Liver (tissue), 3 donors: Measurements from ENCODE around the gene PLCB4.

Source experiments
- EGR1 ChIP-seq, 2 donors: IDR thresholded peaks; 2 replicates each; pipeline ENCODE4 v1.6.1; 2016 to 2018; ENCODE audit warnings: antibody characterized with exemption in 2 of 2, low read depth in 2 of 2
- GABPA ChIP-seq, 2 donors: IDR thresholded peaks in 1 of 2; conservative IDR thresholded peaks in 1 of 2; 2 replicates each; pipeline ENCODE4 v1.6.1; 2016; ENCODE audit warnings: antibody characterized with exemption in 2 of 2, mild to moderate bottlenecking in 1 of 2, moderate library complexity in 1 of 2
- HNF4G ChIP-seq: IDR thresholded peaks from 2 replicates; pipeline ENCODE4 v1.6.1; 2016; ENCODE audit warnings: antibody characterized with exemption
- NR2F2 ChIP-seq: IDR thresholded peaks from 2 replicates; pipeline ENCODE4 v1.6.1; 2016; ENCODE audit warnings: antibody characterized with exemption
- RAD21 ChIP-seq, 2 donors: IDR thresholded peaks; 2 replicates each; pipeline ENCODE4 v1.6.1; 2016; ENCODE audit warnings: antibody characterized with exemption in 2 of 2, mild to moderate bottlenecking in 2 of 2
- TAF1 ChIP-seq: conservative IDR thresholded peaks from 2 replicates; pipeline ENCODE4 v1.6.1; 2016; ENCODE audit warnings: antibody characterized with exemption, mild to moderate bottlenecking
- YY1 ChIP-seq: IDR thresholded peaks from 2 replicates; pipeline ENCODE4 v1.6.1; 2016; ENCODE audit warnings: antibody characterized with exemption, mild to moderate bottlenecking
- TF ChIP-seq, protein P1 (sequence below): fragments of 150-350 bp; IDR thresholded peaks from 2 replicates; pipeline ENCODE4 v1.5.1; 2017; ENCODE audit warnings: improper control_type of control experiment, low read depth, low read length; ENCODE audit not compliant: missing input control
- TF ChIP-seq, protein P2 (sequence below): IDR thresholded peaks from 2 replicates; pipeline ENCODE4 v1.6.1; 2016; ENCODE audit warnings: antibody characterized with exemption
- TF ChIP-seq, protein P3 (sequence below): IDR thresholded peaks from 2 replicates; pipeline ENCODE4 v1.6.1; 2016; ENCODE audit warnings: antibody characterized with exemption
- TF ChIP-seq, protein P4 (sequence below): IDR thresholded peaks from 2 replicates; pipeline ENCODE4 v1.6.1; 2016; ENCODE audit warnings: antibody characterized with exemption, mild to moderate bottlenecking
- donor health status: healthy.
- donor health status: healthy.

DNA sequence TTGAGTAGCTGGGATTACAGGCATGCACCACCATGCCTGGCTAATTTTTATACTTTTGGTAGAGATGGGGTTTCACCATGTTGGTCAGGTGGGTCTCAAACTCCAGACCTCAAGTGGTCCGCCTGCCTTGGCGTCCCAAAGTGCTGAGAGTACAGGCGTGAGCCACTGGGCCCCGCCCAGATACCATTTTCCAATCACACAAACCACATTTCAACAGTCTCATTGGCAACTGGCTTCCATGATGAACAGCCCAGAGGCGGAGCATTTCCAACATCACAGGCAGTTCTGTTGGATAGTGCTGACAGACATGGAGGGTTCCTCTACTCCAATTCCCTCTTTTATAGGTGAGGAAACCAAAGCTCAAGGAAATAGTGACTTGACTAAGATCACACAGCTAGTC, 43.9 kb upstream of the PLCB4 start:
- TF ChIP-seq, protein P1, sequence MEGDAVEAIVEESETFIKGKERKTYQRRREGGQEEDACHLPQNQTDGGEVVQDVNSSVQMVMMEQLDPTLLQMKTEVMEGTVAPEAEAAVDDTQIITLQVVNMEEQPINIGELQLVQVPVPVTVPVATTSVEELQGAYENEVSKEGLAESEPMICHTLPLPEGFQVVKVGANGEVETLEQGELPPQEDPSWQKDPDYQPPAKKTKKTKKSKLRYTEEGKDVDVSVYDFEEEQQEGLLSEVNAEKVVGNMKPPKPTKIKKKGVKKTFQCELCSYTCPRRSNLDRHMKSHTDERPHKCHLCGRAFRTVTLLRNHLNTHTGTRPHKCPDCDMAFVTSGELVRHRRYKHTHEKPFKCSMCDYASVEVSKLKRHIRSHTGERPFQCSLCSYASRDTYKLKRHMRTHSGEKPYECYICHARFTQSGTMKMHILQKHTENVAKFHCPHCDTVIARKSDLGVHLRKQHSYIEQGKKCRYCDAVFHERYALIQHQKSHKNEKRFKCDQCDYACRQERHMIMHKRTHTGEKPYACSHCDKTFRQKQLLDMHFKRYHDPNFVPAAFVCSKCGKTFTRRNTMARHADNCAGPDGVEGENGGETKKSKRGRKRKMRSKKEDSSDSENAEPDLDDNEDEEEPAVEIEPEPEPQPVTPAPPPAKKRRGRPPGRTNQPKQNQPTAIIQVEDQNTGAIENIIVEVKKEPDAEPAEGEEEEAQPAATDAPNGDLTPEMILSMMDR = no peak
- TF ChIP-seq GABPA (IDR thresholded peaks at IDR 0.05 in 1 of 2, conservative IDR thresholded peaks at IDR 0.05 in 1 of 2) (no peak), TAF1 (no peak), NR2F2 (no peak), YY1 (no peak), HNF4G (no peak), EGR1 (IDR thresholded peaks at IDR 0.05; ENCODE audit: low read depth in 2 of 2) (no peak), RAD21 (IDR thresholded peaks at IDR 0.05) (no peak)
- TF ChIP-seq, protein P2, sequence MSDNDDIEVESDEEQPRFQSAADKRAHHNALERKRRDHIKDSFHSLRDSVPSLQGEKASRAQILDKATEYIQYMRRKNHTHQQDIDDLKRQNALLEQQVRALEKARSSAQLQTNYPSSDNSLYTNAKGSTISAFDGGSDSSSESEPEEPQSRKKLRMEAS = no peak
- TF ChIP-seq, protein P3, sequence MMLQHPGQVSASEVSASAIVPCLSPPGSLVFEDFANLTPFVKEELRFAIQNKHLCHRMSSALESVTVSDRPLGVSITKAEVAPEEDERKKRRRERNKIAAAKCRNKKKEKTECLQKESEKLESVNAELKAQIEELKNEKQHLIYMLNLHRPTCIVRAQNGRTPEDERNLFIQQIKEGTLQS = no peak
- TF ChIP-seq, protein P4, sequence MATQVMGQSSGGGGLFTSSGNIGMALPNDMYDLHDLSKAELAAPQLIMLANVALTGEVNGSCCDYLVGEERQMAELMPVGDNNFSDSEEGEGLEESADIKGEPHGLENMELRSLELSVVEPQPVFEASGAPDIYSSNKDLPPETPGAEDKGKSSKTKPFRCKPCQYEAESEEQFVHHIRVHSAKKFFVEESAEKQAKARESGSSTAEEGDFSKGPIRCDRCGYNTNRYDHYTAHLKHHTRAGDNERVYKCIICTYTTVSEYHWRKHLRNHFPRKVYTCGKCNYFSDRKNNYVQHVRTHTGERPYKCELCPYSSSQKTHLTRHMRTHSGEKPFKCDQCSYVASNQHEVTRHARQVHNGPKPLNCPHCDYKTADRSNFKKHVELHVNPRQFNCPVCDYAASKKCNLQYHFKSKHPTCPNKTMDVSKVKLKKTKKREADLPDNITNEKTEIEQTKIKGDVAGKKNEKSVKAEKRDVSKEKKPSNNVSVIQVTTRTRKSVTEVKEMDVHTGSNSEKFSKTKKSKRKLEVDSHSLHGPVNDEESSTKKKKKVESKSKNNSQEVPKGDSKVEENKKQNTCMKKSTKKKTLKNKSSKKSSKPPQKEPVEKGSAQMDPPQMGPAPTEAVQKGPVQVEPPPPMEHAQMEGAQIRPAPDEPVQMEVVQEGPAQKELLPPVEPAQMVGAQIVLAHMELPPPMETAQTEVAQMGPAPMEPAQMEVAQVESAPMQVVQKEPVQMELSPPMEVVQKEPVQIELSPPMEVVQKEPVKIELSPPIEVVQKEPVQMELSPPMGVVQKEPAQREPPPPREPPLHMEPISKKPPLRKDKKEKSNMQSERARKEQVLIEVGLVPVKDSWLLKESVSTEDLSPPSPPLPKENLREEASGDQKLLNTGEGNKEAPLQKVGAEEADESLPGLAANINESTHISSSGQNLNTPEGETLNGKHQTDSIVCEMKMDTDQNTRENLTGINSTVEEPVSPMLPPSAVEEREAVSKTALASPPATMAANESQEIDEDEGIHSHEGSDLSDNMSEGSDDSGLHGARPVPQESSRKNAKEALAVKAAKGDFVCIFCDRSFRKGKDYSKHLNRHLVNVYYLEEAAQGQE = no peak
